Measurements from ENCODE around the gene ARNT2.
A peak's percentile ranks its signal among the peaks of the same experiment; 100 is the strongest.

Gene ARNT2

GRCh38 chr15:80466543-80466942 is 62.4 kb downstream of the ARNT2 start:
- no peak for DNase-seq

GRCh38 chr15:80467311-80467714 is 63.1 kb downstream of the ARNT2 start:
- DNase-seq: no peak

GRCh38 chr15:80468796-80469195 is 64.6 kb downstream of the ARNT2 start:
- DNase-seq: no peak

GRCh38 chr15:80471881-80472280 is 67.7 kb downstream of the ARNT2 start:
- DNase-seq: no peak

GRCh38 chr15:80473286-80474223 is 69.4 kb downstream of the ARNT2 start:
- DNase-seq: peak; percentile 47 to 79 (median 60)

GRCh38 chr15:80474224-80475215 is 70.3 kb downstream of the ARNT2 start:
- peak in 3 of 4 experiments; percentile 11 to 41 (median 37) for DNase-seq

- DNase-seq: no peak
These were observed 71.4 kb downstream of the ARNT2 start for GRCh38 chr15:80475572-80475971.

- no peak for DNase-seq
These were observed 71.9 kb downstream of the ARNT2 start for GRCh38 chr15:80476036-80476435.

GRCh38 chr15:80478075-80478474 is 73.9 kb downstream of the ARNT2 start:
- DNase-seq: no peak

- DNase-seq: no peak
These were observed 75.0 kb downstream of the ARNT2 start for GRCh38 chr15:80479191-80479590.

- DNase-seq: no peak
These were observed 76.1 kb downstream of the ARNT2 start for GRCh38 chr15:80480171-80480811.

- DNase-seq: no peak
These were observed 76.7 kb downstream of the ARNT2 start for GRCh38 chr15:80480909-80481308.

GRCh38 chr15:80482696-80483095 is 78.5 kb downstream of the ARNT2 start:
- no peak for DNase-seq

GRCh38 chr15:80483725-80484161 is 79.6 kb downstream of the ARNT2 start:
- DNase-seq: no peak

GRCh38 chr15:80484333-80484864 is 80.2 kb downstream of the ARNT2 start:
- DNase-seq: no peak

- no peak for DNase-seq
These were observed 81.4 kb downstream of the ARNT2 start for GRCh38 chr15:80485370-80486164.

- peak; percentile 40 to 61 (median 45) for DNase-seq
These were observed 83.7 kb downstream of the ARNT2 start for GRCh38 chr15:80487839-80488390.

GRCh38 chr15:80489030-80489594 is 84.9 kb downstream of the ARNT2 start:
- peak in 2 of 4 experiments; percentile 63 to 64 for DNase-seq

- DNase-seq: no peak
These were observed 86.3 kb downstream of the ARNT2 start for GRCh38 chr15:80490431-80490990.

GRCh38 chr15:80491163-80491847 is 87.1 kb downstream of the ARNT2 start:
- DNase-seq: peak; percentile 34 to 60 (median 50)
